GM19328 (cell line): ENCODE measurements around the gene RPL36.

Source experiments
- ATAC-seq: cut with Tn5 transposase; IDR thresholded peaks from one replicate; pipeline ENCODE4 v1.9.1; 2021; ENCODE audit warnings: mild to moderate bottlenecking, moderate library complexity; ENCODE audit not compliant: unreplicated experiment

The RPL36 gene

DNA sequence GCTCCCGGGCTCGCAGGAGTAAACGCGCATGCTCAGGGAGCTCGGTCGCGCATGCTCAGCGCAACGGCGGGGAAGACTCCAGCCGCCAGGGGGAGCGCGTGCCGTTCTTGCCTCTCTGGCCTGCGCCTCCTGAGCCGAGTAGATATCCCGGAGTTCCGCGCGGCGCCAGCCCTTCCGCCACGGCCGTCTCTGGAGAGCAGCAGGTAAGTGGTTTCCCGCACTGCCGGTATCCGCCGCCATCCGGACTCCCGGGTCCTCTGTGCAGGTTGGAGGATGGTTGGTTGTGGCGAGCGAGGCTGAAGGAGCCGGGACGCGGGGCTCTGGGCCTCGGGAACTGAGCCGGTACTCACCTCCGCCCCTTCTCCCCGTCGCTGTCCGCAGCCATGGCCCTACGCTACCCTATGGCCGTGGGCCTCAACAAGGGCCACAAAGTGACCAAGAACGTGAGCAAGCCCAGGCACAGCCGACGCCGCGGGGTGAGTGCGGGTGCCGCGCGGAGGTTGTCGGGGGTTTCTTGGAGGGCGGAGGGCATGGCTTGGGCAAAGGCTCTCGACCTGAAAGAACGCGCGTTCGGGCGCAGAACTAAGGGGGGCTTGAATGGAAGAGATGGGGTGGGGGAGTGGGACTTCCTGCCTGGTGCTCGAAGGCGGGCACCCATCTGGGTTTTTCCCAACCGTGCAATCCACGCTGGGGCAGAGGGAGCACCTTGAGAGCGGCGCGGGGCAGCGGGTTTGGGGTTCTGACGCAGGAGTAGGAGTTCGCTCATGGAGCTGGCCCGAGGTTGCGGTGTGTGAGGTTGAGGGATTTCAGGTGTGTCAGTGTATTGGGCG, at the start of gene RPL36:
Gene RPL36, plus strand, starts transcription at position 171 of the 830 bp plus-strand sequence. Its CDS starts 213 bp downstream, at position 384.
- ATAC-seq = peak; percentile 39

DNA sequence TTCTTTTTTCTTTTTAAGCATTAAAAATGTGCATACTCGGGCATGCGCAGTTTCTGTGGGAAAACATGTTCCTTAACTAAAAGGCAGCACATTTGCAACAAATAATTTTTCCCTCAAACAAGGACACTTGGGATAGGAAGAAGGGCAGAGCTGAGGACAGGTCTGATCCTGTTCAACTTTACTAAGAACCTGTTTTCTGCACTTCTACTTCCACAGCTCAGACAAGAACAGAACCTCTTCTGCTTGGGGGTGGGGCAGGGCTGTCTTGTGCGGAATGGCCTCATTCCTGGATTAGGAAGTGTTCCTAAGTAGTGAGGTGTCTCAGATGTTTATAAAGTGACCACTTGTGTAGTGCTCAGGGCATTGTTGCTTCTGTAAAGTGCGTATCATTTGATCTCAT, 48.9 kb upstream of the RPL36 start:
- ATAC-seq = no peak

DNA sequence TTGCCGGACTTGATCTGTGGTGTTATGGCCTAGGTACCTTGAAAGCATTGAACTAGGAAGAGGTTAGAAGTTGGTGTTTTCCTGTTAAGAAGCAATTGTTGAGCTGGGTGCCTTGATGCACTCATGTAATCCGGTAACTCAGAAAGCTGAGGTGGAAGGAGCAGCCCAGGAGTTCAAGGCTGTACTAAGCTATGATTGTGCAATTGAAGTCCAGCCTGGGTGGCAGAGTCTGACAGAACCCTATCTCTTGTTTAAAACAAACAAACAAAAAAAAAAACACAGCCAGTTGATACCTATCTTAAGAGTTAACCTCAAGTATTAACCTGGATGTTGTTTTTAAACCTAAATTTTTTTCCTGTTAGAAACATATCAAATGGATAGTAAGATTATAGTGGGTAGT, 47.9 kb upstream of the RPL36 start:
- no peak for ATAC-seq

DNA sequence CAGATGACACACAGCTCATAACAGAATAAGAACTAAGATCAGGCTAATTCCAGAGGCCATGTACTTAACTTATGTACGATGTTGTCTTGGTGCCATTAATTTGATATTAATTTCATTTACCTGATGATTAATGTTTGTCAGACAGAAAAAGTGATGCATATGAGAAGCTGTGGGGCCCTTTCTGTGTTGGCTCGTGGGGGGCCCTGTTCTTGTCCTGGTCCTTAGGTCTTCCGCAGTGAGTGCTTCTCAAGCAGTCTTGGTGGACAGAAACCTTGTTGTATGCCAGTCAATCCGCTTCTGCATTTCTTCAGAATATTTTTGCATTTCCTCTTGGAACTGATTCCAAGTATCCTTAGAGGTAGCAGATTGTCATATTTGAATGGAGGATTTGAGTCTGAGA, 47.0 kb upstream of the RPL36 start:
- no peak for ATAC-seq

DNA sequence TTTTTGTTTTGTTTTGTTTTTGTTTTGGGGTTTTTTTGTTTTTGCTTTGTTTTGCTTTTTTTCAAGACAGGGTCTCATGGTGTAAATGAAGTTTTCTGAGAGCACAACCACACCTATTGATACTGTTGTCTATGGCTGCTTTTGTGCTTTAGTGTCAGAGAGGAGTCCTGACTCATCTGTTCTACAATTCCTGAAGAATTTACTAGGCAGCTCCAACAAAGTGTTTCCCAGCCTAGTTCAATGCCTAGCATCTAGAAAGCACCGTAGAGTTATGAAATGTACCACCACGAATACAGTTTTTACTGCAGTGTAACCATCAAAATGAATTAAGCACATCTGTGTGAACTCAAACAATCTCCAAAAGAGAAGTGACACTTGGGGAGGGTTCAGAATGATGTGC, 46.1 kb upstream of the RPL36 start:
- no peak for ATAC-seq

DNA sequence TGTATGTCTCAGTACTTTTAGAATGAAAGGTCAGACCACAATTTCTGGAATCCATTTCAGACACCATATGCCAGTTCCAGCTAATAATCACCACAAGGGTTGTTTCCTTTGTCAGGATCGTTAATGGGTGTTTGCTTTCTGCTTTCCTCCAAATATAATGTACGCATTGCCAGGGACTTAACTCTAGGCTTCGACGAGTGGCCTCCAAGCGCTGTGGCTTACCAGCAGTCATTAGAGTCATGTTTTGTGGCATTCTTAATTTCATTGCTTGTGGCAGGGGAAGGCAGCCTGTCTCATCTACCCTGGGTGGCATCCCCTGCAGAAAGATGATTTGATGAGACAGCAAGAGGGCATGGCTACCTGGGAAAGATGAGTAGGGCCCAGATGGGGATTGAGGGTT, 44.7 kb upstream of the RPL36 start:
- no peak for ATAC-seq

DNA sequence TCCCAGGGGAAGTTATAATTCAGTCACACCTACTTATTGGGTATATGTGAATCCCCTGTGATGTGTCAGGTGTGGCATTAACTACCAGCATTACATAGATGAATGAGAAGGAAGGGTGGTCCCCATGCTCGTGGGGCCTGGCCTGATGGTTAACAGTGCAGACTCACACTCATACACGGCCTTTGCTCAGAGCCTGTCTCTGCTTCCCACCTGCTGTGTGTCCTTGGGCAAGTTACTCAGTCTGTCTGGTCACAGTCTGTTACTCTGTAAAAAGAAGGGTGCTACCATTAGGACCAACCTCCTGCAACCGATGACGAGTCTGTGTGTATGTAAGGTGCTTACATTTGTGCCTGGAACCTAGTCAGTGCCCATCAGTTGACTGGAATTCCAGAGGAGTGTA, 43.4 kb upstream of the RPL36 start:
- no peak for ATAC-seq

DNA sequence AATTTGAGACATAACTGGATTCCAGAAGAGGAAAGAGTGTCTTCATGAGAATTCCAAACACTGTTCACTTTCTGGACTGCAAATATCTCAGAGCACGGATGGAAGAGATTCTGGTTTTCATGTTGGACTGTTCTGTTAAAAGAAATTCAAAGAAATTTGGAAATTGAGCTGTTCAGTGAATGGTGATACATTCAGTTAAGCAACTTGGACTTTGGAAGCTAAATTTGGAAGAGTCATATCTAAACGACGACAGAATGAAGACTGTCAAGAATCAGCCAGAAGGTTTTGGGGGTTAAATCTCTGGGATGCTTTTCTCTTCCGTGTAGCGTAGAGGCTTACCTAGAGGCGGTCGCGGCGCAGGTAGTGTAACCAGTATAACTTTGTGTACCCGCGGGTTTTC, 41.6 kb upstream of the RPL36 start:
- ATAC-seq = no peak

DNA sequence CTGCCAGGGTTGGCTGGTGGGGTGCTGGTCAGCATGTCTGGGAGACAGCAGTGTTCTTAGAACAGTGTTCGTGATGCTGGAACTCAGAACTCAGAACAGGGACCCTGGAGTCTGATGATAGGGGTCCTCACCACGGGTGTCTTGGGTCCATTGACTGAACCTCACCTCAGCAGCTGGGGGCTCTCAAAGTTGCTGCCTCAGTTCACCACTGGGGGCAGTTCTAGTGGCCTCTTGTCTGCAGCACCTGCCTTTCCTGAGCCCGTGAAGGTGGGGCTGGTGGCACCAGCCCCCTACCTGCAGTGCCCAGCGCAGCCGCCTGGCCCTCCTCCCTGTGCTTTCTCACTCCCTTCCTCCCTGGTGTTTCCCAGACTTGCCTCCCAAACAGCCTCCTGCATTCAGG, 38.7 kb upstream of the RPL36 start:
- no peak for ATAC-seq

DNA sequence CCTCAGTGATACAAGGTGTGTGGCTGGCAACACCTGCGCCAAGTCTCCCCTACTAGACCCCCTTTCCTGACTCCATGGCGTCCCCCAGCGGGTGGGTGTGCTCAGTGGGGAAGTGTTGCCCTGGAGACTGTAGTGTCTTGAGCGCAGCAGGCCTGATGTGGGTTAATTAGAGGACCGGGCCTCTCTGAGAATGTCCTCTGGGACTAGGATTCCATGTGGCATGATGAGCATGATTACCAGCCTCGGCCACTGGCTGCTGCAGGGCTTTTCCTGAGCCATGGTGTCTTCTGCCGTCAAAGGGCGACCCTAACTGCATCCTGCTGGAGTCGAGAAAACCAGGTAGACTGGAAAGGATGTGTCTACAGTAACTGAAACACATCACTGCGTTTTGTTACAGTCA, 37.8 kb upstream of the RPL36 start:
- ATAC-seq = no peak

DNA sequence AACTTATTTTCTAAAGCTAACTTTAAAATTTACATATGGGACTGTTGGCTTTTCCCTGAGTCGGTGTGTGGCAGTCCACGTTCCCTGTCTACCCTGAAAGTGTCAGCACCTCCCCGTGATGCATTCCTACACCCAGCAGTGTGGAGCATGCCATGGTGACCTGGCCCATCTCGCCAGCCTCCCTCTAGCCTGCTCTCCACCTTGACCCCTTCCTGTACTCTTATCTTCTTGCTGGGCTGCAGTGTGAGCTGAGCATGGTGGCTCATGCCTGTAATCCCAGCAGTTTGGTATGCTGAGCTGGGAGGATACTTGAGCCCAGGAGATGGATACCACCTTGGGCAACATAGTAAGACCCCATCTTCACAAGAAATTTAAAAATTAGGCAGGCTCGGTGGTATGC, 35.2 kb upstream of the RPL36 start:
- ATAC-seq = no peak

DNA sequence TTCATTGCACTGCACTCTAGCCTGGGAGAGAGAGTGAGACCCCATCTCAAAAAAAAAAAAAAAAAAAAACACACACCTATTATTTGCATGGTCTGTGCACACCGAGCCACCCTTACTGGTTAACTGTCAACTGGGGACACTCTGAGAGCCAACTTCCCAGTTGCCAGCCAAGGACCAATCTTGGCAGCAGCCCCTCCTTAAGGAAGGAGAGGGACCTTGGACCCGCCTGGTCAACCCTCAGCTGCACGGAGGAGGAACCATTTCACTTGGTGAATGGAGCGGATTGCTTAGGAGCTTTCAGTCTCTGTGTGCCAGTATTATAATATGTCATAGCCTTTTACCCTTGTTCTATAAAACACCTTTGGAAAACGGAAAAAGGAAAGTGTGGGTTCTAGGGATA, 34.7 kb upstream of the RPL36 start:
- ATAC-seq = no peak

DNA sequence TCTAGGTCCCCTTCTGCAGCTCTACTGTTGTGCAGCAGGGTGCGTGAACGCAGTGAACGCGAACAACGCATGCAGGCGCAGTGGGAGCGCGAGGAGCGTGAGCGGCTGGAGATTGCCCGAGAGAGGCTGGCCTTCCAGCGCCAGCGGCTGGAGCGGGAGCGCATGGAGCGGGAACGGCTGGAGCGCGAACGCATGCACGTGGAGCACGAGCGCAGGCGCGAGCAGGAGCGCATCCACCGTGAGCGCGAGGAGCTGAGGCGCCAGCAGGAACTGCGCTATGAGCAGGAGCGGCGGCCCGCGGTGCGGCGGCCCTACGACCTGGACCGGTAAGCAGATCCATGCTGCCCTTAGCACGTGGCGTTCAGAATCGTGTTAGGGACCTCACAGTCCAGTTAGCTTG, 28.6 kb upstream of the RPL36 start:
- ATAC-seq = no peak

DNA sequence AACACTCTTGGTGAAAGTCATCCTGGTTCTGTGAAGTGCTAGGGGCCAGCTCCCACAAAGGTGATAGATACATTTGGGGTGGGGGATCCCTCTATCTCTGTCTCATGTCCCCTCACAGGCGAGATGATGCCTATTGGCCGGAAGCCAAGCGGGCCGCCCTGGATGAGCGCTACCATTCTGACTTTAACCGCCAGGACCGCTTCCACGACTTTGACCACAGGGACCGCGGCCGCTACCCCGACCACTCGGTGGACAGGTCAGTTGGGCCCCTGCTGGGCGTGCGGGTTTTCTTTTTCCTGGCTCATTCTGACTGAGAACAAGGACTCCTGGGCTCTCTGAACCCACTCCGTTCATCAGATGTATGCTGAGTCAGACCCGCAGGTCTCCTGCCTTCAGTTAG, 26.2 kb upstream of the RPL36 start:
- ATAC-seq = no peak

DNA sequence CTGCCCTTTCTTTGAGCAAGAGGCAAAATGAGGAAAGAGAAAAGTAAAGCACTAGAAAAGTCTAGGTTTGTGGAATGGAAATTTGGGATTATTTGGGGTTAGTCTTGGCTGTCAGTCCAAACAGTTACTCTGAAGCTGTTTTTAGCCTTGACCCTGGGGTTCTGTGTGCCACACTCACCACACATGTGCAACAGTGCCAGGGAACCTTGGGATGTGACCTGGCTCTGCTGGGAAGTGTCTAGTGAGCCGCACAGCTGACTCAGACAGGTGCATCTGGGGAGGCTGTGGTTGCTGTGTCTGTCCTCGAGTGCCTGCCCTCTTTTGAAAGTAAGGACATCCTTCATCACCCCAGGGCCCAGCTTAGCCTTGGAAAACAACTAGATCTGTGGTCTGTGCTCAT, 25.6 kb upstream of the RPL36 start:
- ATAC-seq = no peak

DNA sequence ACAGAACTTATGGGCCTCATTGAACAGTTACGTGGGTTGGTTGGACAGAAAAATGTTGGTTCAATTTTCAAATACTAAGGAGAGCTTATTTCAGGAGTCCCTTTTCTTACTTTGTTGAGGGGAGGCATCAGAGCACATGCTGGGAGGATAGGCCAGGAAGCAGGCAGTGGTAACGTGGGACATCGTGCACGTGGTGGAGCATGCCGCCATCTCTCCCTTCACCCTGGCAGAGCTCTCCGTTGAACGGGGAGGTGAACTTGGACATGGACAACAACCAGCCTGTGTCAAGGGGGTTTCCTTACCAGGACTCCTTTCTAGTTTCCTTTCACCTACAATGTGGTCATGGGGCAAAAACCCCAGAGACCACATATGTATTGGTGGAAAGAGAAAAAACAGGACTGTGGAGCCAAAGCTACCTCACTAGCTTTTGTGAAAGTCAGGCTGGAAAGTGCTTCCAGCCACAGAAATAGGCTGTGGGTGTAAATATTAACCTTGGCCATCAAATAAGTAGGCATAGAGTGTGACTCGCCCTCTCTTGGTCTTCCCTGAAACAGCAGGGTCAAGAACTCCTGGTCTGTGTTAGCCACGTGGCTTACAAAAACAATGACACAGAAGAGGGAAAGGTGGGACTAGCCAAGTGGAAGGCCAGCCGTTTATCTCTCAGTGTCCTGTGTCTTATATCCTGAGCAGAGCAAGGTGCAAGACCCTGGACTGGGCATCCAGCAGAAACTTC, 24.1 kb upstream of the RPL36 start:
- ATAC-seq = no peak

DNA sequence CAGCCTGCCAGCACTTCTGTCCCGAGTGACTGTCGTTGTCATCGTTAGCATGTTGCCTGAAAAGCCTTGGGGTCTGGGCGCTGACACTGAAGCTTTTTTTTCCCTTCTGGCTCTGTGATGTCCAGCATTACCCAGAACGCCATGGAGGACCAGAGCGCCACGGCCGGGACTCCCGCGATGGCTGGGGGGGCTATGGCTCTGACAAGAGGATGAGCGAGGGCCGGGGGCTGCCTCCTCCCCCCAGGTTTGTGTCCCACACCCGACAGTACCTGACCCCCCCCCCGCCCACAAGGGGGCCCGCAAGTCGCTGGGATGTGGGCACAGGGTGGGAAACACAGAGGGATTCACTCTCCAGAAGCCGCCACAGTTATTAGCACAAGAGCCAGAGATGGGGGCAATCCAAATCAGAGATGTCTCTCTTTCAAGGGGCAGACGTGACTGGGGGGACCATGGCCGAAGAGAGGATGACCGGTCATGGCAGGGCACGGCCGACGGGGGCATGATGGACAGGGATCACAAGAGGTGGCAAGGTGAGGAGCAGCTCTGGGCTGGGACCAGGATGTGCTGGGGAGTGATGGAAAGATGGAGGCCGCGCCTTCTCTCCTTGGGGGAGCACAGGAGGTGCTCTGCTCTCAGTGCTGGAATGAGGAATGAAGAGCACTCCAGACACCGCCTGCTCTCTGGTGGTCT, 23.0 kb upstream of the RPL36 start:
- no peak for ATAC-seq

DNA sequence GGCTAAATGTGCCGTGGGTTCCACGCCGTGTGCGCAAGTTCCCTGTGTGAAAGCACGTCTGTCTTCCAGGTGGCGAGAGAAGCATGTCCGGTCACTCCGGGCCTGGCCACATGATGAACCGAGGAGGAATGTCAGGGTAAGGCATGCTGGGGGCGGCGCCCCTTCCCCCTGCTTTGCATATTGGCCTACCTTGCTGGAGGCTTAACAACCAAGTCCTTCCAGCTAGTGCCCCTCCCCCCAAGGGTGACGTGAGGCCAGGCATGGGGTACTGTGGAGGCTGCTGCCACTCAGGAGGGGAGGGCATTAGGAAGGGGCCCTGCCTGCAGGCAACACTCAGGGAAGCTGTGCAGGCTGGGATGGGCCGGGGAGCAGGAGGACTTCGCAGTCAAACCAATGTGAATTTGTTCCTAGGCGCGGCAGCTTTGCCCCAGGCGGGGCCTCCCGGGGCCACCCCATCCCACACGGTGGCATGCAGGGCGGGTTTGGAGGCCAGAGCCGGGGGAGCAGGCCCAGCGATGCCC, 22.3 kb upstream of the RPL36 start:
- no peak for ATAC-seq

DNA sequence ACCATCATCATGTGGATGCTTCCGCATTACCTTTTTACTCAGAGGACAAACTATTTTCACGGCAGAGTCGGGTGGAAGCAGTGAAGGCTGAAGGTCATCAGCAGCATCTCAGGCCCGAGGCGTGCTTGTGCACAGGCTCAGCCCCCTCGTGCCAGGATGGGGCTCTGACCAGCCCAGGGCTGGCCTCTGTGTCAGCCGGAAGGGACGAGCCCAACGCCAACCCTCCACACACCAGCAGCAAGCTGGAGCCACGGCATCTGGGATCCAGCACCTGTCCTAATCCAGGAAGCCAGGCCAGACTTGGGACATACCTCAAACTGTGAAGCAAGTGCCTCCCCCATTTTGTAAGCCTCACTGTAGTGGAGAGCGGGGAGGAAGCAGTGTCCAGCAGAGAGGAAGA, 20.9 kb upstream of the RPL36 start:
- ATAC-seq = no peak

DNA sequence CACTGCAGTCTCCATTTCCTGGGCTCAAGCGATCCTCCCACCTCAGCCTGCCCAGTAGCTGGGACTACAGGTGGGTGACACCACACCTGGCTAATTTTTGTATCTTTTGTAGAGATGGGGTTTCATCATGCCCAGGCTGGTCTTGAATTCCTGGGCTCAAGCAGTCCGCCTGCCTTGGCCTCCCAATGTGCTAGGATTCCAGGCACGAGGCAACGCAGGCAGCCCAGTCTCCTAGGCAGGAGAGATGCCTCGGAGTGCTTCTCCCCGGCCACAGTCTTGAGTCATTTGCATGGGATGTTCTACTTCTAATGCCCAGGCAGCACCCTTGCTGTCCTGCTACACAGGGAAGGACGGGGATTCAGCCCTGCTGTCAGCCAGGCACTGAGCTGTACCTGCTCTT, 18.5 kb upstream of the RPL36 start:
- ATAC-seq = no peak

DNA sequence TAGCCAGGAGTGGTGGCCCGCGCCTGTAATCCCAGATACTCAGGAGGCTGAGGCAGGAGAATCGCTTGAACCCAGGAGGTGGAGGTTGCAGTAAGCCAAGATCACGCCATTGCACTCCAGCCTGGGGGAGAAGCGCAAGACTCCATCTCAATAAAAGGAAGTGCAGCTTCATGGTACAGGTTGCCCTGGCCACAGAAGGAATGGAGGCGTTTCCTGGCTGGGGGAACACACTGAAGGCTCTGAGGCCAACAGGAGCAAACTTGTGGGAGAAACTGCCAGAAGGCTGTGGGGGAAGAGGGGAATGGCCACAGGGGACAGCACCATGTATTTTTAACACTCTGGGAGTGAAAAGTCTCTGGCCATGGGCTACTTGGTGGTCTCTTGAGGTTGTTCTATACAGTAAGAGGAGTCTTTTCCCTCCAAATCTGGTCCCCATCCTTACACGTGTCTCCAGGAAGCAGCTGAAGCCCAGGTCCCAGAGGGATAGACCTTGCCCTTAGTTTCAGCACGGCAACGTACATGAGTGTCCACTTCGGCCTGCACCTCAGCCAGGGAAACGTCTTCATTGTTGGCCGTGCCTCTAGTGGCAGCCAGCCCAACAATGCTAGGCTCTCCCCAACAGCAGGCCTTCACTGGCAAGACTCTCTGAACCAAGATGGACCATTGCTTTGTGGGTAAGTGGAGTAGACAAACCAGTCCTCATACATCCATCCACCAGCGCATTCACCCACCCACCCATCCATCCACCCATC, 17.2 kb upstream of the RPL36 start:
- ATAC-seq = no peak
